Parathyroid adenoma (tissue), 2 donors: ENCODE data around the gene AZIN2.

Source experiments
- H2AFZ ChIP-seq: fragments of 300-600 bp; sonication (generic); one replicate; pipeline ENCODE4 v1.7.0; 2017; ENCODE audit warnings: antibody characterized with exemption, mild to moderate bottlenecking
- H3K27ac ChIP-seq: fragments of 300-600 bp; sonication (generic); one replicate; pipeline ENCODE4 v1.7.0; 2017
- H3K27me3 ChIP-seq: fragments of 300-600 bp; sonication (generic); one replicate; pipeline ENCODE4 v1.7.0; 2017; ENCODE audit warnings: low read length; ENCODE audit not compliant: control insufficient read depth, insufficient read depth
- H3K36me3 ChIP-seq: fragments of 300-600 bp; sonication (generic); one replicate; pipeline ENCODE4 v1.7.0; 2017; ENCODE audit warnings: low read length; ENCODE audit not compliant: control insufficient read depth, insufficient read depth
- H3K4me1 ChIP-seq: fragments of 300-600 bp; sonication (generic); one replicate; pipeline ENCODE4 v1.7.0; 2017; ENCODE audit warnings: control low read depth
- H3K4me2 ChIP-seq: fragments of 300-600 bp; sonication (generic); one replicate; pipeline ENCODE4 v1.7.0; 2017; ENCODE audit warnings: low read length
- H3K4me3 ChIP-seq: fragments of 300-600 bp; sonication (generic); one replicate; pipeline ENCODE4 v1.7.0; 2017; ENCODE audit warnings: low read depth, low read length
- H3K79me2 ChIP-seq: fragments of 300-600 bp; sonication (generic); one replicate; pipeline ENCODE4 v1.7.0; 2017; ENCODE audit warnings: control low read depth
- H3K9ac ChIP-seq: fragments of 300-600 bp; sonication (generic); one replicate; pipeline ENCODE4 v1.7.0; 2017; ENCODE audit warnings: mild to moderate bottlenecking
- H3K9me3 ChIP-seq: fragments of 300-600 bp; sonication (generic); one replicate; pipeline ENCODE4 v1.7.0; 2017; ENCODE audit warnings: low read length; ENCODE audit not compliant: control insufficient read depth
- CTCF ChIP-seq: fragments of 300-600 bp; sonication (generic); IDR thresholded peaks from one replicate; pipeline ENCODE4 v1.7.0; 2017; ENCODE audit warnings: antibody characterized with exemption, mild to moderate bottlenecking
- donor health status: primary hyperparathyroidism.

The AZIN2 gene

GRCh38 chr1:33163621-33164519 lies 82.9 kb downstream of the AZIN2 start:
- Histone ChIP-seq H3K27ac (no peak overlapping the region), H3K27me3 (no peaks in the 10 kb centered on the region), H3K36me3 (no peaks in the 10 kb centered on the region), H2AFZ (no peak overlapping the region), H3K4me3 (no peak overlapping the region), H3K9ac (no peak overlapping the region), H3K9me3 (no peaks in the 10 kb centered on the region), H3K79me2 (no peaks in the 10 kb centered on the region), H3K4me1 (no peaks in the 10 kb centered on the region), H3K4me2 (no peak overlapping the region)
- no peak for TF ChIP-seq CTCF

DNA sequence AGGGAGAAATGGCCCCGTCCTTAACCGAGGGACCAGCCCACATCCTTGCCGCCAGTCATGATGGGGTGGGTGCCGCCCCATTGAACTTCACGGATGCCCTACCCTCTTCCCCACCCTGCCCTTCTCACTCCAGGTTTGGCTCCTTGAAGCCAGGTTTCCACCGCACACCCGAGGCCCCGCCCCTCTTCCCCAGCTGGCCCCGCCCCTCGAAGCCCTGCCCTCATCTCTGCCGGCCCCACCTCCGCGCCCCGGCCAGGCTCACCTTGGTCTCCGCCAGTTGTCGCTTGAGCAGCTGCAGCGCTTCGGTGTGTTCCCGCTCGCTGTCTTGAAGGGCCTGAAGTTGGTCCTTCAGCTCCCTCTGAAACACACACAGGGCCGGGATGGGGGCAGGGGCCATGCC lies 84.3 kb downstream of the AZIN2 start:
- H3K27ac ChIP-seq: no peak overlapping the region
- H3K79me2 ChIP-seq: no peaks in the 10 kb centered on the region
- no peak overlapping the region for H2AFZ ChIP-seq
- no peaks in the 10 kb centered on the region for H3K27me3 ChIP-seq
- no peak overlapping the region for H3K4me2 ChIP-seq
- H3K9ac ChIP-seq: no peak overlapping the region
- no peak overlapping the region for H3K4me3 ChIP-seq
- no peaks in the 10 kb centered on the region for H3K4me1 ChIP-seq
- H3K9me3 ChIP-seq: no peaks in the 10 kb centered on the region
- TF ChIP-seq CTCF: no peak
- no peaks in the 10 kb centered on the region for H3K36me3 ChIP-seq

DNA sequence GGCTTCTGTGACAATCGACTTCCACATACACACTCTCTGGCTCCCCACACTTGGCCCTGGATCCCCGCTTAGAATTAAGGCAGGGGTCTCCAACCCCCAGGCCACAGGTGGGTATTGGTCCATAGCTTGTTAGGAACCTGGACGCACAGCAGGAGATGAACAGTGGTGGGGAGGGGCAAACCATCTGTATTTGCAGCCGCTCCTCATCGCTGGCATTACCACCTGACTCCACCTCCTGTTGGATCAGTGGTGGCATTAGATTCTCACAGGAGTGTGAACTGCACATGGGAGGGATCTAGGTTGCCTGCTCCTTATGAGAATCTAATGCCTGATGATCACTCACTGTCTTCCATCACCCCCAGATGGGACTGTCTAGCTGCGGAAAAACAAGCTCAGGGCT lies 84.9 kb downstream of the AZIN2 start:
- Histone ChIP-seq H3K27me3 (no peaks in the 10 kb centered on the region), H3K27ac (no peak overlapping the region), H3K36me3 (no peaks in the 10 kb centered on the region), H3K9me3 (no peaks in the 10 kb centered on the region), H3K4me1 (no peaks in the 10 kb centered on the region), H3K79me2 (no peaks in the 10 kb centered on the region), H3K4me2 (no peak overlapping the region), H3K4me3 (no peak overlapping the region), H2AFZ (no peak overlapping the region), H3K9ac (no peak overlapping the region)
- no peak for TF ChIP-seq CTCF

DNA sequence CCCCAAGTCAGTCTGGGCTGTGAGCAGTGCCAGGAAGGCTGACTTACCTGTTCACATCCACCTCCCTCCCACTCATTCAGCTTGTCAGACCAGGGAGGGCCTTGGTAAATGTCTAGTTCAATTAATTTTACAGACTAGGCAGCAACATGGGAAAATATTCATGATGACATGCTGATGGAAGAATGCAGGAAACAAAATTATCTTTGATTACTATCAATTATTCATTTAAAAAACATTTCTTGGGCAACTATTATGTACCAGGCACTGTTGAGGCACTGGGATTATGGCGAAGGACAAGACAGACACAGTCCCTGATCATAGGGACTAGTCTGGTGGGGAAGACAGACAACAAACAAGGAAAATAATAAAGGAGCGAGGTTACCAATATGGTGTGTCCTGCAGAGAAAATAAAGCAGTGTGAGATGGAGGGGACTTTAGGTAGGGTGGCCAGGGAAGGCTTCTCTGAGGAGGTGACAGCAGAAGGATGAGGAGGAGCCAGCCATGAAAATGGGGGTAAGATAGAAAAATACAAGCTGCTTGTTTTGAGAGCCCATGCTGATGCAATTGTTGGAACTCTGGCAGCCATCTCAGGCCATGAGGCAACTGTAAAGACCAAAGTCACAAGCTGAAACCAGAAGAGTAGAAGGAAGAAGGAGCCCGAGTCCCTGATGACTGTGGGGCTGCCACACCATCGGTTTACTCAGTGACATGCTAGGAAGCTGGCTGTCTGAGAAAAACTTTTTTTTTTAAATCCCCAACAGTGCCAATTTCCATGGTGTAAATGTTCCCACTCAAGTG lies 86.9 kb downstream of the AZIN2 start:
- Histone ChIP-seq H3K27me3 (no peaks in the 10 kb centered on the region), H3K79me2 (no peaks in the 10 kb centered on the region), H3K4me1 (no peaks in the 10 kb centered on the region), H2AFZ (no peak overlapping the region), H3K4me2 (no peak overlapping the region), H3K9ac (no peak overlapping the region), H3K36me3 (no peaks in the 10 kb centered on the region), H3K9me3 (no peaks in the 10 kb centered on the region), H3K4me3 (no peak overlapping the region), H3K27ac (no peak overlapping the region)
- no peak for TF ChIP-seq CTCF
